HUES48 (cell line): ENCODE data around the gene SRSF9.
"Not testable (repeated sequence)": the region's sequence is repeated elsewhere in the genome, so short reads cannot be mapped to it uniquely, and the experiment has no call there.

Source experiments
- H3K27ac ChIP-seq: one replicate; pipeline ENCODE4 v1.7.0; 2013; ENCODE audit warnings: low read depth, low read length, inconsistent platforms
- H3K27me3 ChIP-seq: 2 replicates; pipeline ENCODE4 v1.6.1; 2013; ENCODE audit warnings: mild to moderate bottlenecking, low read length; ENCODE audit not compliant: control insufficient read depth, insufficient read depth
- H3K36me3 ChIP-seq: 2 replicates; pipeline ENCODE4 v1.6.1; 2013; ENCODE audit warnings: low read length; ENCODE audit not compliant: control insufficient read depth, insufficient read depth
- H3K4me1 ChIP-seq: 2 replicates; pipeline ENCODE4 v1.6.1; 2013; ENCODE audit warnings: mild to moderate bottlenecking, low read length; ENCODE audit not compliant: control insufficient read depth, insufficient read depth
- H3K4me3 ChIP-seq: 2 replicates; pipeline ENCODE4 v1.5.1; 2013; ENCODE audit warnings: mild to moderate bottlenecking, low read depth, low read length
- H3K9ac ChIP-seq: 2 replicates; pipeline ENCODE4 v1.6.1; 2013; ENCODE audit warnings: mild to moderate bottlenecking, low read depth, low read length, moderate library complexity
- H3K9me3 ChIP-seq: 2 replicates; pipeline ENCODE4 v1.6.1; 2013; ENCODE audit warnings: low read length; ENCODE audit not compliant: control insufficient read depth, insufficient read depth

Gene SRSF9

GRCh38 chr12:120446844-120447178, 22.7 kb downstream of the SRSF9 start:
- peak overlapping the region; percentile 95 for H3K9ac ChIP-seq
- peaks cover 53% of the 10 kb centered on the region for H3K36me3 ChIP-seq
- peak overlapping the region; percentile 99 for H3K4me3 ChIP-seq
- not testable (repeated sequence) for H3K27me3 ChIP-seq, H3K4me1 ChIP-seq, H3K9me3 ChIP-seq
- peak overlapping the region; percentile 87 for H3K27ac ChIP-seq

- Histone ChIP-seq H3K9ac (peak within 1 kb of the TSS; percentile 95), H3K4me1 (0 out of 2 replicates have a peak, but pooled peaks cover 3% of the 10 kb centered on the region), H3K27me3 (no peaks in the 10 kb centered on the region), H3K4me3 (peak within 1 kb of the TSS; percentile 99), H3K9me3 (no peaks in the 10 kb centered on the region), H3K36me3 (peaks cover 54% of the 10 kb centered on the region), H3K27ac (peak within 1 kb of the TSS; percentile 87)
These were observed 23.4 kb downstream of the SRSF9 start, which contains the start of the genes GATC and TRIAP1 for GRCh38 chr12:120445911-120446843. Gene GATC (plus strand): TSS chr12:120446444. CDS start chr12:120446481, 37 bp downstream. Gene TRIAP1 (minus strand): TSS chr12:120446384. CDS start chr12:120446372, 12 bp downstream.

- Histone ChIP-seq H3K36me3 (peaks cover 58% of the 10 kb centered on the region), H3K27ac (peak overlapping the region; percentile 18), H3K9ac (no peak overlapping the region), H3K4me3 (peak overlapping the region; percentile 99), H3K9me3 (no peaks in the 10 kb centered on the region), H3K4me1 (0 out of 2 replicates have a peak, but pooled peaks cover 3% of the 10 kb centered on the region), H3K27me3 (no peaks in the 10 kb centered on the region)
These were observed 24.9 kb downstream of the SRSF9 start for GRCh38 chr12:120444676-120445075.

GRCh38 chr12:120439646-120440247, 29.8 kb downstream of the SRSF9 start:
- Histone ChIP-seq H3K36me3 (peaks cover 41% of the 10 kb centered on the region), H3K4me3 (no peak overlapping the region), H3K27me3 (no peaks in the 10 kb centered on the region), H3K27ac (no peak overlapping the region), H3K4me1 (0 out of 2 replicates have a peak, but pooled peaks cover 3% of the 10 kb centered on the region), H3K9ac (no peak overlapping the region), H3K9me3 (no peaks in the 10 kb centered on the region)

GRCh38 chr12:120438495-120439198, 30.9 kb downstream of the SRSF9 start:
- H3K4me1 ChIP-seq, result 0 out of 2 replicates have a peak, but pooled peaks cover 3% of the 10 kb centered on the region
- H3K27ac ChIP-seq, result peak overlapping the region; percentile 86
- peaks cover 30% of the 10 kb centered on the region for H3K36me3 ChIP-seq
- H3K4me3 ChIP-seq, result peak overlapping the region; percentile 96
- H3K27me3 ChIP-seq, result no peaks in the 10 kb centered on the region
- no peaks in the 10 kb centered on the region for H3K9me3 ChIP-seq
- peak overlapping the region; percentile 67; the same call in 1 of the 2 replicates for H3K9ac ChIP-seq

GRCh38 chr12:120437735-120438494, 31.6 kb downstream of the SRSF9 start, which contains the start of gene COX6A1:
Gene COX6A1 (plus strand): TSS chr12:120438113. CDS start chr12:120438127, 14 bp downstream.
- 0 out of 2 replicates have a peak, but pooled peaks cover 3% of the 10 kb centered on the region for H3K4me1 ChIP-seq
- H3K9ac ChIP-seq, result peak within 1 kb of the TSS; percentile 67; the same call in 1 of the 2 replicates
- H3K27ac ChIP-seq, result peak within 1 kb of the TSS; percentile 86
- peaks cover 23% of the 10 kb centered on the region for H3K36me3 ChIP-seq
- peak within 1 kb of the TSS; percentile 96 for H3K4me3 ChIP-seq
- no peaks in the 10 kb centered on the region for H3K27me3 ChIP-seq
- H3K9me3 ChIP-seq, result no peaks in the 10 kb centered on the region

- Histone ChIP-seq H3K4me1 (no peaks in the 10 kb centered on the region), H3K9ac (no peak overlapping the region), H3K27ac (no peak overlapping the region), H3K4me3 (no peak overlapping the region), H3K36me3 (no peaks in the 10 kb centered on the region), H3K9me3 (no peaks in the 10 kb centered on the region), H3K27me3 (no peaks in the 10 kb centered on the region)
These were observed 36.6 kb downstream of the SRSF9 start for GRCh38 chr12:120432772-120433525.

- no peaks in the 10 kb centered on the region for H3K9me3 ChIP-seq
- H3K27me3 ChIP-seq, result no peaks in the 10 kb centered on the region
- H3K36me3 ChIP-seq, result no peaks in the 10 kb centered on the region
- no peak overlapping the region for H3K4me3 ChIP-seq
- no peak overlapping the region for H3K9ac ChIP-seq
- no peak overlapping the region for H3K27ac ChIP-seq
- no peaks in the 10 kb centered on the region for H3K4me1 ChIP-seq
These were observed 40.2 kb downstream of the SRSF9 start for GRCh38 chr12:120429368-120429767.

- no peaks in the 10 kb centered on the region for H3K27me3 ChIP-seq
- H3K4me1 ChIP-seq, result no peaks in the 10 kb centered on the region
- H3K9me3 ChIP-seq, result no peaks in the 10 kb centered on the region
- no peak overlapping the region for H3K4me3 ChIP-seq
- no peak overlapping the region for H3K27ac ChIP-seq
- H3K36me3 ChIP-seq, result no peaks in the 10 kb centered on the region
- no peak overlapping the region for H3K9ac ChIP-seq
These were observed 40.8 kb downstream of the SRSF9 start for GRCh38 chr12:120428597-120429229.
